GM18868 (cell line): ENCODE results near the gene SNUPN.

Source experiments
- ATAC-seq: cut with Tn5 transposase; IDR thresholded peaks from one replicate; pipeline ENCODE4 v1.9.1; 2021; ENCODE audit warnings: mild to moderate bottlenecking, moderate library complexity; ENCODE audit not compliant: unreplicated experiment

Gene SNUPN

GRCh38 chr15:75654201-75654907, 28.8 kb upstream of the SNUPN start:
- ATAC-seq = no peak

- no peak for ATAC-seq
These were observed 27.9 kb upstream of the SNUPN start for GRCh38 chr15:75653347-75653913.

- no peak for ATAC-seq
These were observed 26.5 kb upstream of the SNUPN start for GRCh38 chr15:75651810-75652543.

- no peak for ATAC-seq
These were observed 25.6 kb upstream of the SNUPN start for GRCh38 chr15:75650908-75651809.

GRCh38 chr15:75649848-75650247, 24.3 kb upstream of the SNUPN start:
- no peak for ATAC-seq

GRCh38 chr15:75649045-75649761, 23.7 kb upstream of the SNUPN start:
- no peak for ATAC-seq

GRCh38 chr15:75648156-75649000, 22.9 kb upstream of the SNUPN start:
- no peak for ATAC-seq

- no peak for ATAC-seq
These were observed 22.0 kb upstream of the SNUPN start, which contains the start of gene SNX33 for GRCh38 chr15:75647370-75648155. TSS of gene SNX33 (plus strand) at chr15:75647912. CDS start at chr15:75649103, 1,191 bp downstream.

- no peak for ATAC-seq
These were observed 21.4 kb upstream of the SNUPN start for GRCh38 chr15:75646944-75647364.

- ATAC-seq = no peak
These were observed 20.8 kb upstream of the SNUPN start for GRCh38 chr15:75646112-75646943.

- ATAC-seq = no peak
These were observed 18.9 kb upstream of the SNUPN start for GRCh38 chr15:75644376-75644775.

- ATAC-seq = no peak
These were observed 16.1 kb upstream of the SNUPN start for GRCh38 chr15:75641603-75642002.

- no peak for ATAC-seq
These were observed 15.6 kb upstream of the SNUPN start for GRCh38 chr15:75641179-75641503.

- peak; percentile 22 for ATAC-seq
These were observed 15.1 kb upstream of the SNUPN start for GRCh38 chr15:75640483-75641178.

- ATAC-seq = peak; percentile 88
These were observed 14.4 kb upstream of the SNUPN start, which contains the start of gene IMP3 for GRCh38 chr15:75639709-75640482. TSS of gene IMP3 (minus strand) at chr15:75640224. CDS start at chr15:75640168, 56 bp downstream.

GRCh38 chr15:75639191-75639708, 13.7 kb upstream of the SNUPN start:
- no peak for ATAC-seq
